Non-pigmented ciliary epithelial cell (primary cell): ENCODE measurements around the gene URB1.
"Not testable (repeated sequence)": the region's sequence is repeated elsewhere in the genome, so short reads cannot be mapped to it uniquely, and the experiment has no call there.

Source experiments
- DNase-seq: peaks from one replicate; pipeline ENCODE4 v3.0.0-alpha.2; 2010; ENCODE audit warnings: low read depth

Gene URB1

GRCh38 chr21:32370998-32371766 lies 21.6 kb downstream of the URB1 start:
- no peak for DNase-seq

- not testable (repeated sequence) for DNase-seq
Observed at GRCh38 chr21:32368961-32369360, 23.9 kb downstream of the URB1 start.

- DNase-seq: peak; percentile 41
Observed at GRCh38 chr21:32368386-32368785, 24.4 kb downstream of the URB1 start.

GRCh38 chr21:32367158-32367557 lies 25.7 kb downstream of the URB1 start:
- DNase-seq: no peak

- no peak for DNase-seq
Observed at GRCh38 chr21:32366191-32366590, 26.6 kb downstream of the URB1 start.

GRCh38 chr21:32364796-32365195 lies 28.0 kb downstream of the URB1 start:
- DNase-seq: no peak

DNA sequence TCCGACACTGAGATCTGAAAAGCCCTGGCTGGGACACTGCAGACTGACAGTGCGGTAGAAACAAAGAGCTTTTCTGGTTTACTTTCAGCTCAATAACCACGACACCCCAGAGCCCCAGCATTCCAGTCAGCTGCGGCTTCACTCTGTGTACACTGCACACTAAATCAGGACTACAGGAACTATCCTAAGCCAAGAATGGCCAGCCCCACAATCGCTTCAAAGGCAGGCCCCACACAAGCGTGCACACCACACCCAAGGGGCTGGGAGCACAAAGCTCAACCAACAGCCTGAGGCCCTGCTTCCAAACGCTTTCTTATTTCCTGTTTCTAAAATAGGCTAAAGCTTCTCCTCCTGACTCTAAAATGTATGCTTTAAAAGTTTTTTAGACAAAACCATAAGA lies 28.4 kb downstream of the URB1 start:
- no peak for DNase-seq

DNA sequence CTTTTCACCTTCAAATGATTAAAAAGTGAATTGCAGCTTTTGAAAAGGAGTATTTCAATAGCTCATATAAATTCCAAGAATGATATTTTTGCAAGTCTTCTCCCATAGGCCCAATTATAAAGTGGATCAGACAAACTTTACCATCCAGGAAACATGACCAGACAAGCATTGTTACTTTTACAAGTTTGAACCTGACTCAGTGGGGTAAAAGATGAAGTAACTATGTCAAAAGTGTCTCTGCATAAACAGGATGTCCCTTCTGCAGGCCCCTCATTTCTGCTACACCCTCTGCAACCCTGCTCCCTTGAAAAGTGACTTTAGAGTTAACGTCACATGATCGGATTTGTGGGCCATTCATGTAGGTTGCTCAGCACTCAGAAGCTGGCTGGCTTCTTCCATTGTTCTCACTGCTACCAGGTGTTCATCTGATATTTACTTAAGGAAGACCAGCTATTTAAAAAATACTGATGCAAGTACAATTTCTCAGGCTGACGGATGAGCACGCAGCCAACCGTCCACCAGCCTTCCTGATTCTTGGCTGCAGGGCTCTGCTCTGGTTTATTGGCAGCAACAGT lies 32.3 kb downstream of the URB1 start:
- DNase-seq: no peak

DNA sequence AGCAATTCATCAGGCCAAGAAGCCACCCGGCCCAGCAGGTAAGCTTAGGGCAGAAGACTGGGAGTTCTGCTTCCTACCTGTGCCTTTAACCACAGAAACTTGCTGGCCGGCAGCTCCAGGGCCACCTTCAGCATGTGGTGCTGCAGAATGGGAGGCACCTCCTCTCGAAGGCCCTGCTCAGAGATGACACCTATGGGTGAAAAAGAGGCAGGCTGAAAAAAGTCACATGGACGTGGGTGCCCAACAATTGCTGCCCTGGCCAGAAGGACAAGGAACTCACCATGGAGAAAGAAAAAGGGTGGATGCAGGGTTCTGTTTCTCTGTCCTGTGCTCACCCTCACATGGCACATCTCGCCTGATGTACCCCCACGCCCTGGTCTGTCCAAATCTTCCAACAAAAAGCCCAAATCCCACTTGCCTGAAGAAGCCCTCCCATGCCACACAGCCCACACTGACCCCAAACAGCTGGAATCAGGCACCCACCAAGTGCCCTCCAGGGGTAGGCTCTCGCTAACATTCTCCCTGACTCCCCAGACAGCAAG lies 33.0 kb downstream of the URB1 start:
- DNase-seq: no peak

GRCh38 chr21:32356874-32357395 lies 35.9 kb downstream of the URB1 start:
- DNase-seq: no peak

GRCh38 chr21:32353002-32353711 lies 39.7 kb downstream of the URB1 start:
- DNase-seq: no peak

- DNase-seq: no peak
Observed at GRCh38 chr21:32352526-32352925, 40.3 kb downstream of the URB1 start.

DNA sequence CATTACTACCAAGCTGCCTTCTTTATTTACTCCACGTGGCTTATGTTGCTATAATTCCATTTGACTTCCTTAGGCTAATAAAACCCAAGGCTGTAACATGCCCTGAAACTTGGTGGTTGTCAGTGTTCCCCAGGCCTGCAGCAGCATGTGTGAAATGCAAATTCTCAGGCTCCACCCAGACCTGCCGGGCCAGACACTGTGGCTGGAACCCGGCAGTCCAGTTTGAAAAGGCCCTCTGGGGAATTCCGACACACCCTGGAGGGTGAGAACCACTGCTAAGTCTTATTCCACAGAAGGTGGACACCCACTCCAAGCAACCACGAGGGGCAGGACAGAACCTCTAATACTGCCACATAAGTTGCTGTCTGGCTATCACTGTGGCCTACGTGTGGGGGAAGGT lies 41.4 kb downstream of the URB1 start:
- DNase-seq: no peak

DNA sequence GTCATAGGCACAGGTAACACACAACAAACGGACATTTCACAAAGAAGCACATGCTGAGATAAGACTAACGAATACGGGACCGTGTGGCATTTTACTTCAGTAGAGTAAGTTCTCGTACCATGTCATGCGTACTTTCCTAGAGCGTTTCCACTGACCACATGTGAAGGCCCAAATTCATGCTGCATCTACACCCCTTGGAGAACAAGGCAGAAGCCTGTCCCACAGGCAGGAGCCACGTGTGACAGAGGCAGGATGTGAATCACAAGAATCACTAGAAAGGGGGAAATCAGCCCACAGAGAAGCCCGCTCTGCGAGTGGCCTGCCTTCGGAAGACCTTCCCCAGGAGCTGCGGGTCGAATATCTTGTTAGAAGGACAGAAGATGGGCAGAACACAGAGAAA lies 41.8 kb downstream of the URB1 start:
- DNase-seq: no peak

- no peak for DNase-seq
Observed at GRCh38 chr21:32350211-32350980, 42.4 kb downstream of the URB1 start.

DNA sequence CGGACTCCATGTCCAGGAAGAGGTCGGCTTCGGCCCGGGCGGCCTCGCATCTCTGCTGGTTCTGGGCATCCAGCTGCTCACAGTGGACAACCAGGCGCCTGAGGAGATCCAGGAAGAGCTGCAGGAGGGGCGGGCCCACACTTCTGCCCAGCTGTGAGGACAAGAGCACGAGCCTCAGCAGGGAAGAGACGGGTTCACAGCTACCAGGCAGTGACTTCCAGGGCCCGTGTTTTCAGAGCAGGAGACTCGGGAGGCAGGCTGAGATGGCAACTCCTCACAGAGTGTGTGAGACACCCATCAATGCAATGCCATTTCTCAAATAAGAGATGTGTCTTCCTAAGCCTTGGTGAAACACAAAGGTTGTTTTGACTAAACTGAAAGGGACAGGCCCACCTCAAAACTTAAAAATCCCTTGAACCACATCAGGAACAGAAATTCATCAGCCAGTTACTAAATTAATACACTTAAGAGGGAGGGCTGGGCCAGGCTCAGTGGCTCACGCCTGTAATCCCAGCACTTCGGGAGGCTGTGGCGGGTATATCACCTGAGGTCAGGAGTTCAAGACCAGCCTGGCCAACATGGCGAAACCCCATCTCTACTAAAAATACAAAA lies 43.4 kb downstream of the URB1 start:
- no peak for DNase-seq

GRCh38 chr21:32348604-32349332 lies 44.0 kb downstream of the URB1 start:
- no peak for DNase-seq

DNA sequence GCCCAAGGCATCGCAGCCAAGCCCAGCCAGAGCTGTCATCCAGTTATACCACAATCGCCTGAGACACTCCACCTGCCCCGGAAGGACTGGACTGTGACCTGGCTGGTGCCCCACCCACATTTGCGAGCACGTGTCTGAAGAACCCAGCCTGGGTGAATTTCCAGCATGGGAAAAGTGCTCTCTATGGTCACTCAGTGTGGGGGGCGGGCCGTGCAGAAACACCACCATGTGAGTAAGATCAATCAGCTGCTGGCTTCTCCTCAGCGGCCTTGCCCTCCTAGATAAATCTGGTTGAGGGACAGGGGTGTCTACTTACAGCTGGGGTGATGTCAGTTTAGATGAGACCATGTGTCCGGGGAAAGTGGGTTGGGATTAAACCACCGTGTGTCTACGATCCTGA lies 44.8 kb downstream of the URB1 start:
- no peak for DNase-seq

GRCh38 chr21:32347351-32347750 lies 45.5 kb downstream of the URB1 start:
- no peak for DNase-seq

DNA sequence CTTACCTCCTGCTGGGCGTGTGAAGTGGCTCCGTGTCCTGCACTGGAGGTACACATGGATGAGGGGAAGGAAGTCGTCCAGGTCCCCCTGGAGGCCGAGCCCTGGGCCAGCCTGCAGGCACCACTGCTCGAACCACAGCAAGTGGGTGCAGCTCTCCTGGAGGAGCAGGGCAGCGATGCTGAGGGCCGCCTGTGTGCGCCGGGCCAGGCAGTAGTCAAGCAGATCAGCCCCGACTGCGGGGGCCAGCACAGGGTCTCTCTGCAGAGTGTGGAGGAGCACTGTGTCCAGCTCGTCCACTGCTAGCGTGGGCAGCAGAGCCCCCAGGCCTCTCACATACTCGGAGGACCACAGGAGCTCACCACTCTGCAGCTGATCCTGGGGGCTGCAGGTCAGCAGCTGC lies 45.9 kb downstream of the URB1 start:
- no peak for DNase-seq
